Measurements from ENCODE around the gene ST7. TPM values are rescaled to one million over a fixed set of nuclear protein-coding genes. Genes with fewer than 3 reads are reported as not detected.
A peak's percentile ranks its signal among the peaks of the same experiment; 100 is the strongest.

Gene ST7
- polyA plus RNA-seq, 2 of the 4 experiments (the other 2 are of a cell fraction): 16.2 to 26.0 TPM

GRCh38 chr7:117068511-117069145 lies 115.3 kb downstream of the ST7 start:
- no peak for FAIRE-seq
- Histone ChIP-seq H3K4me1 (peaks cover 16% of the 10 kb centered on the region), H3K9me3 (no peaks in the 10 kb centered on the region), H3K4me2 (peak overlapping the region; percentile 7; the same call in 2 of the 3 replicates), H3K27ac (no peak overlapping the region), H3K4me3 (no peak overlapping the region)
- POLR2A ChIA-PET: no interaction called here
- ATAC-seq: no peak
- CTCF ChIA-PET: no interaction called here
- TF ChIP-seq FOSL2 (IDR thresholded peaks at IDR 0.05) (no peak), FOSL2 (CRISPR knock-in tag; IDR thresholded peaks at IDR 0.05) (no peak), ZFP36 (IDR thresholded peaks at IDR 0.05; ENCODE audit: borderline replicate concordance, partially characterized antibody) (no peak)
- 90% methylated on average over 5 of the region's 5 CpGs for WGBS (ENCODE audit: missing lambda C conversion rate)
- DNase-seq (ENCODE audit: low read depth in 1 of 2, low spot score in 1 of 2): no peak

GRCh38 chr7:117069379-117069778 lies 116.1 kb downstream of the ST7 start:
- FAIRE-seq (no peak), ATAC-seq (no peak), DNase-seq (ENCODE audit: low read depth in 1 of 2, low spot score in 1 of 2) (no peak)
- 63% methylated on average over 1 of the region's 1 CpG for WGBS (ENCODE audit: missing lambda C conversion rate)
- Histone ChIP-seq H3K9me3 (no peaks in the 10 kb centered on the region), H3K4me1 (peaks cover 16% of the 10 kb centered on the region), H3K4me2 (peak overlapping the region; percentile 7; the same call in 2 of the 3 replicates), H3K27ac (no peak overlapping the region), H3K4me3 (no peak overlapping the region)
- TF ChIP-seq E2F6 (IDR thresholded peaks at IDR 0.05; ENCODE audit: borderline replicate concordance, low read depth) (no peak), CEBPB (IDR thresholded peaks at IDR 0.05) (no peak), CHD2 (IDR thresholded peaks at IDR 0.05; ENCODE audit: low read length, partially characterized antibody) (no peak), RARB (CRISPR knock-in tag; IDR thresholded peaks at IDR 0.05) (no peak), JUN (IDR thresholded peaks at IDR 0.05) (no peak), SMC3 (IDR thresholded peaks at IDR 0.05) (no peak), ZSCAN20 (CRISPR knock-in tag; IDR thresholded peaks at IDR 0.05) (no peak), HOXB5 (CRISPR knock-in tag; IDR thresholded peaks at IDR 0.05) (no peak), POLR2AphosphoS2 (conservative IDR thresholded peaks at IDR 0.05; ENCODE audit: low read length) (no peak), CTCF (IDR thresholded peaks at IDR 0.05) (no peak), BHLHE40 (IDR thresholded peaks at IDR 0.05; ENCODE audit: low read depth, low read length) (no peak), MAZ (IDR thresholded peaks at IDR 0.05; ENCODE audit: borderline replicate concordance, low read depth, low read length) (no peak), PHF8 (IDR thresholded peaks at IDR 0.05; ENCODE audit: borderline replicate concordance, low read depth) (no peak)
- TF ChIP-seq, protein P1, sequence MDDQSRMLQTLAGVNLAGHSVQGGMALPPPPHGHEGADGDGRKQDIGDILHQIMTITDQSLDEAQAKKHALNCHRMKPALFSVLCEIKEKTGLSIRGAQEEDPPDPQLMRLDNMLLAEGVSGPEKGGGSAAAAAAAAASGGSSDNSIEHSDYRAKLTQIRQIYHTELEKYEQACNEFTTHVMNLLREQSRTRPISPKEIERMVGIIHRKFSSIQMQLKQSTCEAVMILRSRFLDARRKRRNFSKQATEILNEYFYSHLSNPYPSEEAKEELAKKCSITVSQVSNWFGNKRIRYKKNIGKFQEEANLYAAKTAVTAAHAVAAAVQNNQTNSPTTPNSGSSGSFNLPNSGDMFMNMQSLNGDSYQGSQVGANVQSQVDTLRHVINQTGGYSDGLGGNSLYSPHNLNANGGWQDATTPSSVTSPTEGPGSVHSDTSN (IDR thresholded peaks at IDR 0.05): no peak
- TF ChIP-seq, protein P2, sequence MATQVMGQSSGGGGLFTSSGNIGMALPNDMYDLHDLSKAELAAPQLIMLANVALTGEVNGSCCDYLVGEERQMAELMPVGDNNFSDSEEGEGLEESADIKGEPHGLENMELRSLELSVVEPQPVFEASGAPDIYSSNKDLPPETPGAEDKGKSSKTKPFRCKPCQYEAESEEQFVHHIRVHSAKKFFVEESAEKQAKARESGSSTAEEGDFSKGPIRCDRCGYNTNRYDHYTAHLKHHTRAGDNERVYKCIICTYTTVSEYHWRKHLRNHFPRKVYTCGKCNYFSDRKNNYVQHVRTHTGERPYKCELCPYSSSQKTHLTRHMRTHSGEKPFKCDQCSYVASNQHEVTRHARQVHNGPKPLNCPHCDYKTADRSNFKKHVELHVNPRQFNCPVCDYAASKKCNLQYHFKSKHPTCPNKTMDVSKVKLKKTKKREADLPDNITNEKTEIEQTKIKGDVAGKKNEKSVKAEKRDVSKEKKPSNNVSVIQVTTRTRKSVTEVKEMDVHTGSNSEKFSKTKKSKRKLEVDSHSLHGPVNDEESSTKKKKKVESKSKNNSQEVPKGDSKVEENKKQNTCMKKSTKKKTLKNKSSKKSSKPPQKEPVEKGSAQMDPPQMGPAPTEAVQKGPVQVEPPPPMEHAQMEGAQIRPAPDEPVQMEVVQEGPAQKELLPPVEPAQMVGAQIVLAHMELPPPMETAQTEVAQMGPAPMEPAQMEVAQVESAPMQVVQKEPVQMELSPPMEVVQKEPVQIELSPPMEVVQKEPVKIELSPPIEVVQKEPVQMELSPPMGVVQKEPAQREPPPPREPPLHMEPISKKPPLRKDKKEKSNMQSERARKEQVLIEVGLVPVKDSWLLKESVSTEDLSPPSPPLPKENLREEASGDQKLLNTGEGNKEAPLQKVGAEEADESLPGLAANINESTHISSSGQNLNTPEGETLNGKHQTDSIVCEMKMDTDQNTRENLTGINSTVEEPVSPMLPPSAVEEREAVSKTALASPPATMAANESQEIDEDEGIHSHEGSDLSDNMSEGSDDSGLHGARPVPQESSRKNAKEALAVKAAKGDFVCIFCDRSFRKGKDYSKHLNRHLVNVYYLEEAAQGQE (IDR thresholded peaks at IDR 0.05): no peak
- ChIA-PET CTCF (interaction anchor here (0.6 to 1.3 kb wide), 3 partner anchors 19 to 81 kb away, joined by 4 read pairs; no protein-coding TSS in a partner anchor), POLR2A (no interaction called here)
